ENCODE results near the gene ABLIM2. TPM values are rescaled to one million over a fixed set of nuclear protein-coding genes. Genes with fewer than 3 reads are reported as not detected.
A peak's percentile ranks its signal among the peaks of the same experiment; 100 is the strongest.

Gene ABLIM2
- total RNA-seq, 3 donors from 2014 or later (not counting 1 experiment from before 2014, with no cell fraction given), result 0.71 to 2.8 (median 1.3) TPM

- no peak for ATAC-seq
- Histone ChIP-seq H3K4me3 (ENCODE audit: low read length) (peak overlapping the region; percentile 64), H3K9me3 (ENCODE audit: control insufficient read depth, insufficient read depth, low read length) (no peaks in the 10 kb centered on the region), H3K36me3 (ENCODE audit: control insufficient read depth, insufficient read depth, low read length) (no peaks in the 10 kb centered on the region), H3K27me3 (ENCODE audit: control insufficient read depth, insufficient read depth, low read length) (peaks cover 12% of the 10 kb centered on the region), H3K27ac (ENCODE audit: low read length) (no peak overlapping the region), H3K4me1 (ENCODE audit: control insufficient read depth, insufficient read depth, low read length) (peaks cover 24% of the 10 kb centered on the region)
- H3K4me1 Mint-ChIP-seq, result peaks cover 15 to 19% of the 10 kb centered on the region in 2 donors
- WGBS (ENCODE audit: insufficient coverage), result 42% methylated on average over 13 of the region's 13 CpGs
- intact Hi-C loops (cut with micrococcal nuclease), result loop anchor here (2.0 kb wide), 1 partner anchor 39 kb away; the partner anchor contains the start of gene SH3TC1
- H3K9me3 Mint-ChIP-seq, result no peaks in the 10 kb centered on the region
- DNase-seq, result no peak
- peaks cover 0 to 12% of the 10 kb centered on the region in 2 donors for H3K27me3 Mint-ChIP-seq (ENCODE audit: low read depth in 2 of 2)
- H3K27ac Mint-ChIP-seq, result peak overlapping the region in 1 of 2 donors; percentile 94
- no peaks in the 10 kb centered on the region for H3K36me3 Mint-ChIP-seq
- H3K4me3 Mint-ChIP-seq, result peak overlapping the region; percentile 45
- TF ChIP-seq CTCF (IDR thresholded peaks at IDR 0.05), result no peak
Observed at GRCh38 chr4:8159537-8160232, 1.1 kb upstream of the ABLIM2 start.

GRCh38 chr4:8157944-8158709, 486 bp downstream of the ABLIM2 start:
- intact Hi-C loops (cut with micrococcal nuclease), result loop anchor here (1.0 to 2.0 kb wide), 2 partner anchors 41 to 251 kb away; partner anchors contain the start of gene SH3TC1
- no peaks in the 10 kb centered on the region for H3K9me3 Mint-ChIP-seq
- H3K27me3 ChIP-seq (ENCODE audit: control insufficient read depth, insufficient read depth, low read length), result peaks cover 12% of the 10 kb centered on the region
- ATAC-seq (peak in 1 of 3 donors; percentile 0), DNase-seq (peak in 1 of 2 donors; percentile 12)
- peaks cover 24% of the 10 kb centered on the region for H3K4me1 ChIP-seq (ENCODE audit: control insufficient read depth, insufficient read depth, low read length)
- peak overlapping the region in 1 of 2 donors; percentile 94 for H3K27ac Mint-ChIP-seq
- no peak for TF ChIP-seq CTCF (IDR thresholded peaks at IDR 0.05)
- WGBS (ENCODE audit: insufficient coverage), result 4% methylated on average over 70 of the region's 70 CpGs
- peak overlapping the region; percentile 61 for H3K4me3 ChIP-seq (ENCODE audit: low read length)
- H3K36me3 Mint-ChIP-seq, result no peaks in the 10 kb centered on the region
- H3K9me3 ChIP-seq (ENCODE audit: control insufficient read depth, insufficient read depth, low read length), result no peaks in the 10 kb centered on the region
- H3K4me1 Mint-ChIP-seq, result peaks cover 15 to 19% of the 10 kb centered on the region in 2 donors
- no peak overlapping the region for H3K27ac ChIP-seq (ENCODE audit: low read length)
- no peaks in the 10 kb centered on the region for H3K36me3 ChIP-seq (ENCODE audit: control insufficient read depth, insufficient read depth, low read length)
- peaks cover 0 to 14% of the 10 kb centered on the region in 2 donors for H3K27me3 Mint-ChIP-seq (ENCODE audit: low read depth in 2 of 2)
- peak overlapping the region; percentile 79 for H3K4me3 Mint-ChIP-seq

GRCh38 chr4:8157496-8157895, 1.1 kb downstream of the ABLIM2 start:
- Histone ChIP-seq H3K27me3 (ENCODE audit: control insufficient read depth, insufficient read depth, low read length) (peaks cover 12% of the 10 kb centered on the region), H3K9me3 (ENCODE audit: control insufficient read depth, insufficient read depth, low read length) (no peaks in the 10 kb centered on the region), H3K4me1 (ENCODE audit: control insufficient read depth, insufficient read depth, low read length) (peaks cover 24% of the 10 kb centered on the region), H3K4me3 (ENCODE audit: low read length) (no peak overlapping the region), H3K36me3 (ENCODE audit: control insufficient read depth, insufficient read depth, low read length) (no peaks in the 10 kb centered on the region), H3K27ac (ENCODE audit: low read length) (no peak overlapping the region)
- Mint-ChIP-seq H3K4me3 (peak overlapping the region; percentile 40), H3K27me3 (ENCODE audit: low read depth in 2 of 2) (peaks cover 0 to 14% of the 10 kb centered on the region in 2 donors), H3K27ac (no peak overlapping the region), H3K9me3 (no peaks in the 10 kb centered on the region), H3K36me3 (no peaks in the 10 kb centered on the region), H3K4me1 (peaks cover 15 to 19% of the 10 kb centered on the region in 2 donors)
- WGBS (ENCODE audit: insufficient coverage), result 40% methylated on average over 12 of the region's 15 CpGs
- DNase-seq (peak in 1 of 2 donors; percentile 13), ATAC-seq (no peak)
- no peak for TF ChIP-seq CTCF (IDR thresholded peaks at IDR 0.05)
- intact Hi-C loops (cut with micrococcal nuclease), result no loop called here
